Hematopoietic multipotent progenitor cell treated with erythropoietin and hydrocortisone succinate and interleukin-3 and kit ligand, for 15 days (in vitro differentiated cells): ENCODE results near the gene NOTUM.

Experiments
- DNase-seq: peaks from one replicate; pipeline ENCODE4 v3.0.0-alpha.2; 2015; ENCODE audit warnings: low spot score

NOTUM gene

GRCh38 chr17:81961087-81961511, at the start of gene NOTUM:
Gene NOTUM (minus strand): TSS chr17:81961187. CDS start chr17:81960909, 278 bp downstream.
- DNase-seq: no peak

DNA sequence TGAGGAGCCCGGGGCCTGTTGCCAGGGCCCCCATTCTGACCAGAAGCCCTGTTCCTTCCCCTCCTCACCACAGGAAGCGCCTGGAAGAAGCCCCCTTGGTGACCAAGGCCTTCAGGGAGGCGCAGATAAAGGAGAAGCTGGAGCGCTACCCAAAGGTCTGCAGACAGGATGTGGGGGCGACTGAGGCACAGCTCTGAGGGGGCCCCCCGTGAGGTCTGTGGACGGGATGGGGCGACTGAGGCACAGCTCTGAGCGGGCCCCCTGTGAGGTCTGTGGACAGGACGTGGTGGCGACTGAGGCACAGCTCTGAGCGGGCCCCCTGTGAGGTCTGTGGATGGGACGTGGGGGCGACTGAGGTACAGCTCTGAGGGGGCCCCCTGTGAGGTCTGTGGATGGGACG, 48.4 kb upstream of the NOTUM start:
- no peak for DNase-seq

DNA sequence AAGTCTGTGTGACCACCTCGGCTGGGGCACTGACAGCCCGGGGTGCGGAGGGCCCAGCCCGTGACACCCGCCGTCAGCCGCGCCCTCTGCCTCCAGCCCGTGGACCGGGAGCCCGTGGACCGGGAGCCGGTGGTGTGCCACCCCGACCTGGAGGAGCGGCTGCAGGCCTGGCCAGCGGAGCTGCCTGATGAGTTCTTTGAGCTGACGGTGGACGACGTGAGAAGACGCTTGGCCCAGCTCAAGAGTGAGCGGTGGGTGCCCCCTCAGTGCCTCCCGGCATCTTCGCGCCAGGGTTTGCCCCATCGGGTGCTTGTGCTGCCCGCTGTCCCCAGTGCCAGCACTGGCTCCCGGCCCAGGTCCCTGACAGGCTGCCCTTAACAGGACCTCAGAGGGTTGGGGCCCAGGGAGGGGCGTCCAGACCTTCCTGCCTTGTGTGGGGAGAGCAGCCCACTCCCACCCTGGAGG, 48.0 kb upstream of the NOTUM start:
- DNase-seq: no peak

- no peak for DNase-seq
Measured at GRCh38 chr17:82008258-82008940, 47.4 kb upstream of the NOTUM start.

DNA sequence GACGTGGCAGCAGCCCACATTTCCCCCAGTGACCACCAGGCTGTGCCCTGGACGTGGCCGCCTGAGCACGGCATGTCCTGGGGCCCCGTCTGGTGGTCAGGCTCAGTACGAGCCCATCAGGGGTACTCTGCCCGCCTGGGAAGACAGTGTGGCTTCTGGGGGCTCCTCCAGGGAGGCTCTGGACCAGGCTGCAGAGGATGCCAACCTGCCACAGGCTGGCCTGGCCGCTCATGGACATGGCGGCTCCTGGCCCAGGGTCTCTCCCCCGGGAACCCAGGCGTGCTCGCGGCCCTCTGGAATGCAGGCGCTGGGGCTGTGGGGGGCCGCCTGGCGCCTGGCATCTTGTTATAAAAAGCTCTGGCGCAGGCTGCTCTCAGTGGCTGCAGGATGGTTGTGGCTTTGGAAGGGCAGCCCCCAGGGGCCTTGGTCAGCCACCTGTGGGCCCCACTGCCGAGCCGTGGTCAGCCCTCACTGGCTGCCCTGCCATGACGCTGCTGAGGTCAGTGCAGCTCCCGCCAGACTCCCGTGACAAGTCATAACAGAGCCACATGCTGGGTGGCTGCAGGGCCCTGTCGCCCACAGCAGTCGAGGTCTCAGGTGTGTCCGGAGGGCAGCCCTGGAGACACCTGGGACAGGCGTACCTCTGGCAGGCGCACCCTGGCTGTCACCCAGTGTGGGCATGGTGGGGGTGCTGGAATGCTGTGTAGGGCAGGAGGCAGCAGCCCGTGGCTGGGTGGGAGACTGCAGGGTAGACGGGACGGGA, 46.7 kb upstream of the NOTUM start:
- no peak for DNase-seq

DNA sequence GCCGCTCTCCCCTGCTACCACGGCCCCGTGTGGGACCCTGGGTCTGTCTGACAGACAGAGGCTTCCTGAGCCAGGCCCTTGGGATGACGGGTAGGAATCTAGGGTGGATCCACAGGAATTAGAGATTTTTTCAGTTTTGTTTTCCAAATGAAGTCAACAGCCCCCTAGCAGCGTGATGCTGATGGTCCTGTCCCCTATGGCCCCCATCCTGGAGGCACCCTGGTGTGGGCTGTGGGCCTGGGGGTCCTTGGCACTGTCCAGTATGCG, 46.2 kb upstream of the NOTUM start:
- no peak for DNase-seq

DNA sequence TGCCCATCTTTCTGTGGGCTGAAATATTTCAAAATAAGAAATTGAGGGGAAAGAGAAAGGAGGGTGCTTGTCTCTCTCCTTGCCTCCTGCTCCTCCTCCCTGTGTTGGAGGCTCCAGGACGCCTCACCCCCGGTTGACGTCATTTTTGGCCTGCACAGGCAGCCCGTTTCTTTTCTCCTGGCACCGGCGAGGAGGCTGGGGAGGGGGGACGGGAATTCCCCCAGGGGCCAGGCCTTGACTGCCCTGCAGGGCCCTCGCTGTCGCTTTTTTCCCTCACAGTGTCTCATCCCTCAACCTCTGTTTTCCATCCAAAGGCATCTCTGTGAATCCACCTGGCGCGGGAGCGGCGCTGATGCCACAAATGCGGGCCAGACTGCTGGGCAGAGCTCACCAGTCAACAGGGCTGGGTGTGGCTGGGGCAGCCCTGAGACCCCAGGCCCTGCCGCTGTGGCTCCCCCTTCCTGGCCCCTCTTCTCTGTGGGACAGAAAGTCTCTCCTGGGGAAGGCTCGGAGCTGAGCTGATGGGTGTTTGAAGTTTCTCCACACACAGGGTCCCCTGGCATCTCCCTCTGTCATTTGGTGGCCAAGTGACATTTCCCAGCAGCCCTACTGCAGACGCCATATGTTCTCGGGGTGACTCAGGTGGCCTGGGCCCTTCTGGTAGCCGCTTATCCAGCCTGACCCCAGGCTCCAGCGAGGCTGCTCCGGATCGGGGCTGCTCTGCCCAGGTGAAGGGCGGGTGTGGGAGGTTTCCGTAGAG, 45.7 kb upstream of the NOTUM start:
- no peak for DNase-seq

DNA sequence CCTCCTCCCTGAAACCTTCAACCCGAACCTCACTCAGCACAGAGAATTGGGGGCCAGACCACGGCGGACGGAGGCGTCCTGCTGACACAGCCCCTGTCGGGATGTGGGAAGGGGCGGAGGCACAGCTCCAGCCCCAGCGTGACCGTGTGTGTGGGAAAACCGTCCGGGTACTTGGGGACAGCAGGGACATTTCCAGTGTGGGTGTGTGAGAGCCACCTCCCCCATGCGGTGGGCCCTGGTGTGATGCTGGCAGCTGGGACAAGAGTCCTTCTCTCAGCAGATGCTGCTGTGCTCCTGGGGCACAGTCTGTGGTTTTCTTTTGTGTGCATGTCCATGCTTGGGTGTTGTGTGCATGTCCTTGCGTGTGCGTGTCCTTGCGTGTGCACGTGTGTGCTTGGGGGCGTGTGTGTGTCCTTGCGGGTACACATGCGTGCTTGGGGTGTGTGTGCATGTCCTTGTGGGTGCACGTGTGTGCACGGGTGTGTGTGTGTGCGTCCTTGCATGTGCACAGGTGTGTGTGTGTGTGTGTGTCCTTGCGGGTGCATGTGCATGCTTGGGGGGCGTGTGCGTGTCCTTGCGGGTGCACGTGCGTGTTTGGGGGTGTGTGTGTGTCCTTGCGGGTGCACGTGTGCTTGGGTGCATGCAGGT, 44.8 kb upstream of the NOTUM start:
- DNase-seq: no peak

GRCh38 chr17:82004517-82005455, 43.8 kb upstream of the NOTUM start:
- DNase-seq: no peak

GRCh38 chr17:82003411-82004381, 42.7 kb upstream of the NOTUM start:
- no peak for DNase-seq

- DNase-seq: no peak
Measured at GRCh38 chr17:82001571-82002056, 40.6 kb upstream of the NOTUM start.

DNA sequence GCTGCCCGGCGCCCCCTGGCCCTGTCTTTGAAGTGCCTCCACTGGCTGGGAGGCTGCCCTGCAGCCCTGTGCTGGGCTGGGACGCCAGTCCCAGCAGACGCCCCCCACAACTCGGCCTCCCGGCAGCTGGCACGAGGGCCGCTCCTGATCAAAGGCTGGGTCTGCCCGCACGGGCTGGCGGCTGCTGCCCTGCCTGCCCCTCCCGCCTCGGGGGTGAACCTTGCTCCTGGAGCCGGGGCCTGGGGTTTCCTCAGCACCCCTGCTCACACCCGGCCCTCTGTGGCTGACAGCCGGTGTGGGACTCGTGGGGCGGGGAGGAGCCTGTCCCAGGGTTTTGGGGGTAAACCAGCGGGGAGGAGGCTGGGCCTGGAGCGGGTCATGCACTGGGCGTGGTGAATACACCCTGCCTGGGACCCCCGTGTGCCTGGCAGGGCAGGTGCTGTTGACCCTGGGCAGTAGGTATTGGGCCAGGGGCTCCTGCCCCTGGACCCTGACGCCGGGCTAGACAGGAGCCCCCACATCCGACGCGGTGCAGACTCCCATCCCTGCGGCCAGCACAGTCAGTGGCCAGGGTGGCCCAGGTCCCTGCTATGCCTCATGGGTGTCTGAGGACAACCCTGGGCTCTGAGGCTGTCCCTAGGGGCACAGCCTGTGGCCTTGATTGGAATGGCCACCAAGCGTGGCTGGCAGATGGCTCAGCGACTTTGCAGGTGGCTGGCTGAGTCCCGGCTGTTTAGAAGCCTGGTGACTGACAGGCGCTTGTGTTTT, 40.0 kb upstream of the NOTUM start:
- no peak for DNase-seq

GRCh38 chr17:81999976-82000802, 39.2 kb upstream of the NOTUM start:
- DNase-seq: no peak

GRCh38 chr17:81999587-81999975, 38.6 kb upstream of the NOTUM start:
- DNase-seq: no peak

- no peak for DNase-seq
Measured at GRCh38 chr17:81998691-81999438, 37.9 kb upstream of the NOTUM start.

DNA sequence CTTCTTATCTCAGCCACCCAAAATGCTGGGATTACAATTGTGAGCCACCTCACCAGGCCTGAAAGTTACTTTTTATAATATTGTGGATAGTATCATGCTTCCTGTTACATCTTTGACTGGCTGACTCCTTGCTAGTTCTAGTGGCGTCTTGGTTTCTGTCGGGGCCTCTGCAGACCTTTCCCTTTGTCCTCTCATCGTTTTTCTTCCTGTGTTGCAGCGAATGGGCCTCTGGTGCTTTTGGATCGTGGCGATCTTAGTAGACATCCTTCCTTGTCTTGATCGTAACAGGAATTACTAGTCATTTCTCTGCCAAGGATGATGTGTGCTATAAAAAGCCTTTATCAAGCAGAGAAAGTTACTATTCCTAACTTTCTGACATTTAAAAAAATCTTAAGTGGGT, 37.2 kb upstream of the NOTUM start:
- no peak for DNase-seq

GRCh38 chr17:81996757-81997441, 35.9 kb upstream of the NOTUM start:
- DNase-seq: no peak
